PC-9 (cell line): Measurements from ENCODE around the gene INTS4. TPM values are rescaled to one million over a fixed set of nuclear protein-coding genes. Genes with fewer than 3 reads are reported as not detected.
"Not testable (repeated sequence)": the region's sequence is repeated elsewhere in the genome, so short reads cannot be mapped to it uniquely, and the experiment has no call there.

Experiments used
- BruUV-seq: library from RNA; stranded (reverse); fragments of 400-500 nt; replicated peaks from 2 replicates; lab custom pipeline; 2021; lab: Mats Ljungman, UMichigan
- CTCF ChIA-PET: fragments of 300-600 bp; sonication (Branson Sonifier 250); formaldehyde crosslinking; loops from one replicate; lab custom pipeline; 2022; ENCODE audit warnings: antibody characterized with exemption; lab: Charles Lee
- POLR2A ChIA-PET: fragments of 300-600 bp; sonication (Branson Sonifier 250); formaldehyde crosslinking; loops from one replicate; lab custom pipeline; 2022; ENCODE audit warnings: antibody characterized with exemption; ENCODE audit not compliant: unreplicated experiment; lab: Charles Lee
- DNase-seq, 2 experiments: peaks; one replicate each; pipeline versions ENCODE4 v3.0.0 to v3.0.0-alpha.2; 2015 to 2022; ENCODE audit warnings: mixed read lengths in 1 of 2
- H2AFZ ChIP-seq: fragments of 200-600 bp; sonication (generic); 2 replicates; pipeline ENCODE4 v1.8.1; 2017; ENCODE audit warnings: antibody characterized with exemption
- H3F3A ChIP-seq: fragments of 200-600 bp; sonication (generic); 2 replicates; pipeline ENCODE4 v1.8.1; 2017; ENCODE audit warnings: antibody characterized with exemption, mild to moderate bottlenecking, low read depth; ENCODE audit not compliant: insufficient read depth
- H3K27ac ChIP-seq: fragments of 200-600 bp; sonication (generic); 2 replicates; pipeline ENCODE4 v1.6.1; 2016; ENCODE audit warnings: mixed run types
- H3K27me3 ChIP-seq: fragments of 200-600 bp; sonication (generic); 2 replicates; pipeline ENCODE4 v1.6.1; 2016; ENCODE audit warnings: low read depth, mixed run types; ENCODE audit not compliant: insufficient read depth
- H3K36me3 ChIP-seq: fragments of 200-600 bp; sonication (generic); 2 replicates; pipeline ENCODE4 v1.6.1; 2016; ENCODE audit warnings: low read depth, mixed run types
- H3K4me1 ChIP-seq: fragments of 200-600 bp; sonication (generic); replicated peaks from 2 replicates; pipeline ENCODE4 v1.6.1; 2016; ENCODE audit warnings: mixed run types; ENCODE audit not compliant: insufficient read depth
- H3K4me2 ChIP-seq: fragments of 200-600 bp; sonication (generic); 2 replicates; pipeline ENCODE4 v1.6.1; 2017; ENCODE audit warnings: mixed run types
- H3K4me3 ChIP-seq: fragments of 200-600 bp; sonication (generic); 2 replicates; pipeline ENCODE4 v1.6.1; 2016; ENCODE audit warnings: mixed run types
- H3K79me2 ChIP-seq: fragments of 200-600 bp; sonication (generic); 2 replicates; pipeline ENCODE4 v1.6.1; 2017; ENCODE audit warnings: low read depth, mixed run types
- H3K9me2 ChIP-seq: fragments of 200-600 bp; sonication (generic); 2 replicates; pipeline ENCODE4 v1.8.1; 2017; ENCODE audit warnings: mild to moderate bottlenecking; ENCODE audit not compliant: insufficient read depth
- H3K9me3 ChIP-seq: fragments of 200-600 bp; sonication (generic); 2 replicates; pipeline ENCODE4 v1.8.1; 2016; ENCODE audit warnings: low read depth; ENCODE audit not compliant: insufficient read depth
- H4K20me1 ChIP-seq: fragments of 200-600 bp; sonication (generic); 2 replicates; pipeline ENCODE4 v1.8.1; 2017; ENCODE audit not compliant: insufficient read depth
- EZH2 ChIP-seq: fragments of 200-600 bp; sonication (generic); IDR thresholded peaks from 2 replicates; pipeline ENCODE4 v1.8.0; 2017; ENCODE audit warnings: antibody characterized with exemption, low read depth
- intact Hi-C: fragments of 100-400 bp; cut with micrococcal nuclease; formaldehyde crosslinking; loops from one replicate; pipeline ENCODE4 v1.10.0; 2022; ENCODE audit not compliant: unreplicated experiment
- total RNA-seq: library from RNA; stranded (reverse); gene quantifications from 2 replicates; pipeline ENCODE4 v1.2.3, GENCODE V29; 2021
- TF ChIP-seq, protein P1 (sequence below): fragments of 200-600 bp; sonication (generic); conservative IDR thresholded peaks from 2 replicates; pipeline ENCODE4 v1.6.1; 2017; ENCODE audit warnings: mixed run types, antibody characterized with exemption, mild to moderate bottlenecking, moderate library complexity

Gene INTS4
- total RNA-seq, 1 experiment from 2014 or later, result 53.8 TPM

DNA sequence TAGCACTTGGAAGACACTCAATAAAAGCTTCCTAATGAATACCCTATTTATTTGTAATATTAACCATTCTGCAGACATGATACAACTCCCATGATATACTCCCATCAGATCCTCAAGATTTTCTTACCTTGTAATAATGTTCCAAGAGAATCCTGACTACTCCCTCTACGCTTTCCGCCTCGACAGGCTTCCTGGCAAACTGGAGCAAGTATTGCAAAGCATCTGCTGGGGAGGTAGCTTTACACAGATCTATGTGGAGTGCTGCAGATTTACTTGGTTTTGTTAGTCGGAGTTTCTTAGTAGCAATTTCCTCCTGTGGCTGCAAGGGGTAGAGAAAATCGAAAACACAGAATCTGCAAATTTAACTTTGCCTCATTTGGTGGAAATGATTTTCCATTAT lies 3.5 kb downstream of the INTS4 start:
- TF ChIP-seq EZH2, result no peak
- TF ChIP-seq, protein P1, sequence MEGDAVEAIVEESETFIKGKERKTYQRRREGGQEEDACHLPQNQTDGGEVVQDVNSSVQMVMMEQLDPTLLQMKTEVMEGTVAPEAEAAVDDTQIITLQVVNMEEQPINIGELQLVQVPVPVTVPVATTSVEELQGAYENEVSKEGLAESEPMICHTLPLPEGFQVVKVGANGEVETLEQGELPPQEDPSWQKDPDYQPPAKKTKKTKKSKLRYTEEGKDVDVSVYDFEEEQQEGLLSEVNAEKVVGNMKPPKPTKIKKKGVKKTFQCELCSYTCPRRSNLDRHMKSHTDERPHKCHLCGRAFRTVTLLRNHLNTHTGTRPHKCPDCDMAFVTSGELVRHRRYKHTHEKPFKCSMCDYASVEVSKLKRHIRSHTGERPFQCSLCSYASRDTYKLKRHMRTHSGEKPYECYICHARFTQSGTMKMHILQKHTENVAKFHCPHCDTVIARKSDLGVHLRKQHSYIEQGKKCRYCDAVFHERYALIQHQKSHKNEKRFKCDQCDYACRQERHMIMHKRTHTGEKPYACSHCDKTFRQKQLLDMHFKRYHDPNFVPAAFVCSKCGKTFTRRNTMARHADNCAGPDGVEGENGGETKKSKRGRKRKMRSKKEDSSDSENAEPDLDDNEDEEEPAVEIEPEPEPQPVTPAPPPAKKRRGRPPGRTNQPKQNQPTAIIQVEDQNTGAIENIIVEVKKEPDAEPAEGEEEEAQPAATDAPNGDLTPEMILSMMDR, result no peak
- Histone ChIP-seq H4K20me1 (no peaks in the 10 kb centered on the region; the same call in 1 of the 2 replicates), H3K9me3 (no peaks in the 10 kb centered on the region), H3K36me3 (peaks cover 17% of the 10 kb centered on the region), H2AFZ (no peak overlapping the region), H3K4me1 (peaks cover 20% of the 10 kb centered on the region), H3K79me2 (peaks cover 34% of the 10 kb centered on the region), H3F3A (peaks cover 17% of the 10 kb centered on the region; the same call in 1 of the 2 replicates), H3K4me2 (no peak overlapping the region), H3K4me3 (no peak overlapping the region), H3K27me3 (no peaks in the 10 kb centered on the region), H3K9me2 (no peaks in the 10 kb centered on the region), H3K27ac (no peak overlapping the region)
- ChIA-PET CTCF (no interaction called here), POLR2A (no interaction called here)
- BruUV-seq, result no TSS peak
- DNase-seq, result no peak
- intact Hi-C loops, result no loop called here

DNA sequence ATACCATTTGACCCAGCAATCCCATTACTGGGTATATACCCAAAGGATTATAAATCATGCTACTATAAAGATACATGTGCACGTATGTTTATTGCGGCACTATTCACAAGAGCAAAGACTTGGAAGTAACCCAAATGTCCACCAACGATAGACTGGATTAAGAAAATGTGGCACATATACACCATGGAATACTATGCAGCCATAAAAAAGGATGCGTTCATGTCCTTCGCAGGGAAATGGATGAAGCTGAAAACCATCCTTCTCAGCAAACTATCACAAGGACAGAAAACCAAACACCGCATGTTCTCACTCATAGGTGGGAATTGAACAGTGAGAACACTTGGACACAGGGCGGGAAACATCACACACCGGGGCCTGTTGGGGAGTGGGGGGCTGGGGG lies 8.0 kb downstream of the INTS4 start:
- intact Hi-C loops, BruUV-seq, DNase-seq, H3K4me2 ChIP-seq, H3K9me3 ChIP-seq, H3K27me3 ChIP-seq, H3F3A ChIP-seq, H4K20me1 ChIP-seq, H3K9me2 ChIP-seq, H2AFZ ChIP-seq, POLR2A ChIA-PET, H3K4me1 ChIP-seq, H3K27ac ChIP-seq, CTCF ChIA-PET, H3K4me3 ChIP-seq: not testable (repeated sequence)
- H3K36me3 ChIP-seq, result peaks cover 23% of the 10 kb centered on the region
- peaks cover 13% of the 10 kb centered on the region for H3K79me2 ChIP-seq

DNA sequence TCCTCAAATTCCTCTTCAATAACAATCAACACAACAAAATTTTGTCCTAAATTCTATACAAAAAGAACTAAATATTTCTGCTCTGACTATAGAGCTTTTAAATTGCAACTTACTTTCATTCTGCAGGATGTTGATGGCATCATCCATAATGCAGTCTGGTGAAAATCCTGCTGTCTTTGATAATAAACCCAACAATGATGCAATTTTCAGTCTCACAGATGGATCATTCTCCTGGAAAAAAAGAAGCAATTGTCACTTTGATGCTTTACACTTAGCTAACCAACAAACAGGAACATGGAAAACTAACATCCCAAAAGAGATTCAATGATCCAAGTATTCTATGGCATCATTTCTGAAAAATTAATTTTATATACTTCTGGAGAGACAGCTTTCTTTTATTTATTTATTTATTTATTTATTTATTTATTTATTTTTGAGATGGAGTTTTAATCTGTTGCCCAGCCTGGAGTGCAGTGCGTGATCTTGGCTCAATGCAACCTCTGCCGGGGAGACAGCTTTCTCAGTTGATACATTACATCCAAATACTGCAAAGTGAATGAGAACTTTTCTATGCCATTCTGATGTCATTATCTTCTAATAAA lies 13.0 kb downstream of the INTS4 start:
- no peak overlapping the region for H3K4me2 ChIP-seq
- H3K36me3 ChIP-seq, result peaks cover 36% of the 10 kb centered on the region; the same call in 1 of the 2 replicates
- H4K20me1 ChIP-seq, result no peaks in the 10 kb centered on the region
- POLR2A ChIA-PET, result interaction anchor here (0.7 kb wide), 1 partner anchor 39 kb away, joined by 6 read pairs; no protein-coding TSS in a partner anchor
- H3F3A ChIP-seq, result no peaks in the 10 kb centered on the region
- H3K27ac ChIP-seq, result no peak overlapping the region
- no TSS peak for BruUV-seq
- CTCF ChIA-PET, result interaction anchor here (0.5 to 0.6 kb wide), 3 partner anchors 51 to 487 kb away, joined by 3 to 11 read pairs (median 6); no protein-coding TSS in a partner anchor
- TF ChIP-seq, protein P1, result no peak
- no peak for TF ChIP-seq EZH2
- no peak overlapping the region for H3K4me3 ChIP-seq
- no peak overlapping the region for H2AFZ ChIP-seq
- intact Hi-C loops, result no loop called here
- no peak for DNase-seq
- no peaks in the 10 kb centered on the region for H3K4me1 ChIP-seq
- H3K9me3 ChIP-seq, result no peaks in the 10 kb centered on the region
- H3K9me2 ChIP-seq, result no peaks in the 10 kb centered on the region
- H3K27me3 ChIP-seq, result no peaks in the 10 kb centered on the region
- peaks cover 11% of the 10 kb centered on the region for H3K79me2 ChIP-seq
